Right atrium auricular region (tissue), 2 donors: Measurements from ENCODE around the gene SAAL1. TPM values are rescaled to one million over a fixed set of nuclear protein-coding genes. Genes with fewer than 3 reads are reported as not detected.

Experiments used
- DNase-seq: peaks from one replicate; pipeline ENCODE4 v3.0.0-alpha.2; 2019; ENCODE audit warnings: low spot score
- H3K27ac ChIP-seq, 2 donors: fragments of 200-600 bp; sonication (generic); 1 replicate in 1 of 2; 2 replicates in 1 of 2; pipeline ENCODE4 v1.5.1; 2016 to 2019
- H3K27me3 ChIP-seq, 2 donors: fragments of 200-600 bp; sonication (generic); one replicate each; pipeline versions ENCODE4 v1.5.1 to v1.6.0; 2017 to 2019
- H3K36me3 ChIP-seq: fragments of 200-600 bp; sonication (generic); one replicate; pipeline ENCODE4 v1.5.1; 2016
- H3K4me1 ChIP-seq, 2 donors: fragments of 200-600 bp; sonication (generic); one replicate each; pipeline versions ENCODE4 v1.5.1 to v1.6.0; 2017 to 2019
- H3K4me3 ChIP-seq, 2 donors: fragments of 200-600 bp; sonication (generic); 1 replicate in 1 of 2; 2 replicates in 1 of 2; pipeline ENCODE4 v1.5.1; 2017 to 2019; ENCODE audit warnings: mild to moderate bottlenecking in 1 of 2, moderate library complexity in 1 of 2
- H3K9me3 ChIP-seq, 2 donors: fragments of 200-600 bp; sonication (generic); one replicate each; pipeline ENCODE4 v1.5.1; 2019
- total RNA-seq, 2 donors: library from RNA; depleted of rRNA; stranded (reverse); fragments of >200 nt; gene quantifications; one replicate each; pipeline ENCODE4 v1.1.0, GENCODE V29; 2016
- TF ChIP-seq, protein P1 (sequence below), 2 donors: fragments of 200-600 bp; sonication (generic); IDR thresholded peaks; one replicate each; pipeline ENCODE4 v1.5.1; 2019; ENCODE audit warnings: antibody characterized with exemption in 2 of 2

Gene SAAL1
- total RNA-seq, 2 donors from 2014 or later, result 4.5 to 4.6 TPM

- no peaks in the 10 kb centered on the region for H3K27me3 ChIP-seq
- TF ChIP-seq, protein P1, sequence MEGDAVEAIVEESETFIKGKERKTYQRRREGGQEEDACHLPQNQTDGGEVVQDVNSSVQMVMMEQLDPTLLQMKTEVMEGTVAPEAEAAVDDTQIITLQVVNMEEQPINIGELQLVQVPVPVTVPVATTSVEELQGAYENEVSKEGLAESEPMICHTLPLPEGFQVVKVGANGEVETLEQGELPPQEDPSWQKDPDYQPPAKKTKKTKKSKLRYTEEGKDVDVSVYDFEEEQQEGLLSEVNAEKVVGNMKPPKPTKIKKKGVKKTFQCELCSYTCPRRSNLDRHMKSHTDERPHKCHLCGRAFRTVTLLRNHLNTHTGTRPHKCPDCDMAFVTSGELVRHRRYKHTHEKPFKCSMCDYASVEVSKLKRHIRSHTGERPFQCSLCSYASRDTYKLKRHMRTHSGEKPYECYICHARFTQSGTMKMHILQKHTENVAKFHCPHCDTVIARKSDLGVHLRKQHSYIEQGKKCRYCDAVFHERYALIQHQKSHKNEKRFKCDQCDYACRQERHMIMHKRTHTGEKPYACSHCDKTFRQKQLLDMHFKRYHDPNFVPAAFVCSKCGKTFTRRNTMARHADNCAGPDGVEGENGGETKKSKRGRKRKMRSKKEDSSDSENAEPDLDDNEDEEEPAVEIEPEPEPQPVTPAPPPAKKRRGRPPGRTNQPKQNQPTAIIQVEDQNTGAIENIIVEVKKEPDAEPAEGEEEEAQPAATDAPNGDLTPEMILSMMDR (IDR thresholded peaks at IDR 0.05), result peak; percentile 78 to 85
- H3K36me3 ChIP-seq, result no peaks in the 10 kb centered on the region
- H3K27ac ChIP-seq, result no peak overlapping the region
- no peak overlapping the region for H3K4me3 ChIP-seq
- H3K9me3 ChIP-seq, result no peaks in the 10 kb centered on the region
- no peaks in the 10 kb centered on the region for H3K4me1 ChIP-seq
- DNase-seq, result peak; percentile 66
Observed at GRCh38 chr11:18115360-18116127, 9.7 kb upstream of the SAAL1 start.

- DNase-seq, result no peak
- Histone ChIP-seq H3K36me3 (no peaks in the 10 kb centered on the region), H3K9me3 (no peaks in the 10 kb centered on the region), H3K4me1 (peaks cover 0 to 4% of the 10 kb centered on the region in 2 donors), H3K27ac (no peak overlapping the region), H3K27me3 (no peaks in the 10 kb centered on the region), H3K4me3 (no peak overlapping the region)
- TF ChIP-seq, protein P1 (IDR thresholded peaks at IDR 0.05), result no peak
Observed at GRCh38 chr11:18111005-18111404, 5.1 kb upstream of the SAAL1 start.

DNA sequence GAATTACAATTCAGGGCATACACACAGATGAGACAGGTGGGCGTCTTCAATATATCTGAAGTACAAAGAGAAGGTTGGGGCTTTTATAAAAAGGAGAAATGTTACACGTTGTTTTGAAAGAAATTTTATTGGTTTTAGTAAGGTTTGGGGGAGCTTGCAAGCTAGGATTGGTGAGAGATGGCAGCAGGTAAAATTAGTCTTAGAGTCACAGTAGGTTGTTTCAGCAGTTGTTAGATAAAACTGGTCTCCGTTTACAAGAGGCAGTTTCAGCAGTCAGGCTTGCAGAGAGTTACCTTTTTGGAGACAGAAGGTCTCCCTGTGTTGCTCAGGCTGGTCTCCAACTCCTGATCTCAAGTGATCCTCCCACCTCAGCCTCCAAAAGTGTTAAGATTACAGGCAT lies 2.4 kb upstream of the SAAL1 start:
- Histone ChIP-seq H3K27ac (no peak overlapping the region), H3K4me3 (no peak overlapping the region), H3K4me1 (peaks cover 0 to 16% of the 10 kb centered on the region in 2 donors), H3K9me3 (no peaks in the 10 kb centered on the region), H3K36me3 (no peaks in the 10 kb centered on the region), H3K27me3 (no peaks in the 10 kb centered on the region)
- TF ChIP-seq, protein P1 (IDR thresholded peaks at IDR 0.05), result no peak
- no peak for DNase-seq

GRCh38 chr11:18106688-18107087 lies 806 bp upstream of the SAAL1 start:
- TF ChIP-seq, protein P1 (IDR thresholded peaks at IDR 0.05), result no peak
- H3K27ac ChIP-seq, result no peak overlapping the region
- no peaks in the 10 kb centered on the region for H3K27me3 ChIP-seq
- H3K9me3 ChIP-seq, result no peaks in the 10 kb centered on the region
- DNase-seq, result no peak
- peaks cover 0 to 16% of the 10 kb centered on the region in 2 donors for H3K4me1 ChIP-seq
- H3K36me3 ChIP-seq, result no peaks in the 10 kb centered on the region
- H3K4me3 ChIP-seq, result no peak overlapping the region

DNA sequence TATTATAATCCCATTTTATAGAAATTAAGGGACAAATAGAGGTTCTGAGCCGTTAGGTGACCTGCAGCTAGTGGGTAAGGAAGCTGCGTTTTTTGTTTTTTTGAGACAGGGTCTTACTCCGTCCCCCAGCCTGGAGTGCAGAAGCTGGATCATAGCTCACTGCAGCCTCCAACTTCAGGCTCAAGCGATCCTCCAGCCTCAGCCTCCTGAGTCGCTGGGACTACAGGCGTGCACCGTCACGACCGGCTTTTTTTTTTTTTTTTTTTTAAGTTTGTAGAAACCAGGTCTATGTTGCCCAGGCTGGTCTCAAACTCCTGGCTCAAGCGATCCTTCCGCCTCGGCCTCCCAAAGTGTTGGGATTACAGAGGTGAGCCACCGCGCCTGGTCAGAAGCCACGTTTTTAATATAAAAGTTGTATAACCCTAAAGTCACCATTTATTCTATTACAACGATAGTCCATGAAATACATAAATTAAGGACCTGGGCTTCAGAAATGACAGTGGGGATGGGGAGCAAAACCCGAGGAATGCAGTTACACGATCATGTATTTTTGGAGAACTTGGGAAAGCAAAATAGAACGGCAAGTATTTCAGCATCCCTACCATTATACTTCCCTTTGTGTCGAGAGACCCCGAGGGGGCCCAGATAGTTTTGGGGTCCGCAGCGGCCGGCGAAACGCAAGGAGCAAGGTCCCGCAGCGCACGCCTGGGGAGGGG lies 638 bp downstream of the SAAL1 start:
- no peak for DNase-seq
- Histone ChIP-seq H3K9me3 (no peaks in the 10 kb centered on the region), H3K4me1 (peaks cover 0 to 16% of the 10 kb centered on the region in 2 donors), H3K36me3 (no peaks in the 10 kb centered on the region), H3K27ac (peak overlapping the region; percentile 47 to 70), H3K4me3 (peak overlapping the region; percentile 84 to 93), H3K27me3 (no peaks in the 10 kb centered on the region)
- TF ChIP-seq, protein P1 (IDR thresholded peaks at IDR 0.05), result no peak
